ENCODE results near the gene CDK15.

The CDK15 gene

DNA sequence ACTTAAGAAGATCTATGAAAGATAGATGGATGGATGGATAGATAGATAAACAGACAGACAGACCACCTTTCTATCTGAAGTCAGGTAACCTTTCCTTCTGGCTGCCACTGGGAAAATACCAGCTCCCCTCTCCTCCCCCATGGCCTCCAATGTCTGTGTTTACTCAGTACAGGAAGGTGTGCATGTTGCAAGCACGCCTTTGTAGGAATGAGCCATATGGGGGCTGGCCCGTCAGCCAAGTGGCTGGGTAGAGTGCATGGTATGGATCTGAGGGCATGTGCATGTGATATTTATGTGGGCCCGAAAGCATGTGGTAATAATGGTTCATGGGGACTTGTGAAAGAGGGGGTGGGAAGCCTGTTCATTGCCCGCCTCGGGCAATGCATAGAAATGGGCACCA, 118.1 kb downstream of the CDK15 start:
- no peaks in the 10 kb centered on the region for H3K9me3 ChIP-seq (ENCODE audit: control insufficient read depth in 2 of 2, low read length in 2 of 2)
- no peaks in the 10 kb centered on the region for H3K4me1 ChIP-seq (ENCODE audit: control insufficient read depth, insufficient read depth, low read length)
- H3K27ac ChIP-seq (ENCODE audit: low read length), result no peak overlapping the region
- no peak overlapping the region for H3K4me3 ChIP-seq (ENCODE audit: low read length in 2 of 2)
- no peaks in the 10 kb centered on the region for H3K27me3 ChIP-seq (ENCODE audit: control insufficient read depth in 1 of 2, insufficient read depth in 2 of 2, low read length in 2 of 2)
- no peak overlapping the region for H3K9ac ChIP-seq (ENCODE audit: low read length in 2 of 2)
- H3K36me3 ChIP-seq (ENCODE audit: control insufficient read depth in 2 of 2, insufficient read depth in 2 of 2, low read length in 2 of 2), result no peaks in the 10 kb centered on the region

DNA sequence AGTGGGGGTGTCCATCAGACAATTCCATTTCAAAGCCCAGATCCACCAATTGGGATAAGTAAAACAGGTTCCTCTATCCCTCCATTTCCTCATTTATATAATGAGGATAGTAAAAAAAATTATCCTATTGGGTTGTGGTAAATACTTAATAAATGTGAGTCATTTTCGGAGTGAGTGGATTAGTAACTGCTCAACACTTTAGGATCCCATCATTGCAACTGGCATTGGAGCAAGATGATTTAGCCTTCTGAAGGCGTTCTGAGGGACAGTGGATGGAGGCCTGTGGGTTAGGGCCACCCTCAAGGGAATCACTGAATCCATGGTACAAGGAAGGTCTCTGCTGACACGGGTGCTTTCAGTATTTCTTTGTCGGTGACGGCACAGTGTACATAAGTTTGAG, 118.7 kb downstream of the CDK15 start:
- H3K4me1 ChIP-seq (ENCODE audit: control insufficient read depth, insufficient read depth, low read length), result no peaks in the 10 kb centered on the region
- no peak overlapping the region for H3K4me3 ChIP-seq (ENCODE audit: low read length in 2 of 2)
- no peak overlapping the region for H3K9ac ChIP-seq (ENCODE audit: low read length in 2 of 2)
- no peaks in the 10 kb centered on the region for H3K36me3 ChIP-seq (ENCODE audit: control insufficient read depth in 2 of 2, insufficient read depth in 2 of 2, low read length in 2 of 2)
- H3K9me3 ChIP-seq (ENCODE audit: control insufficient read depth in 2 of 2, low read length in 2 of 2), result no peaks in the 10 kb centered on the region
- H3K27ac ChIP-seq (ENCODE audit: low read length), result no peak overlapping the region
- no peaks in the 10 kb centered on the region for H3K27me3 ChIP-seq (ENCODE audit: control insufficient read depth in 1 of 2, insufficient read depth in 2 of 2, low read length in 2 of 2)

DNA sequence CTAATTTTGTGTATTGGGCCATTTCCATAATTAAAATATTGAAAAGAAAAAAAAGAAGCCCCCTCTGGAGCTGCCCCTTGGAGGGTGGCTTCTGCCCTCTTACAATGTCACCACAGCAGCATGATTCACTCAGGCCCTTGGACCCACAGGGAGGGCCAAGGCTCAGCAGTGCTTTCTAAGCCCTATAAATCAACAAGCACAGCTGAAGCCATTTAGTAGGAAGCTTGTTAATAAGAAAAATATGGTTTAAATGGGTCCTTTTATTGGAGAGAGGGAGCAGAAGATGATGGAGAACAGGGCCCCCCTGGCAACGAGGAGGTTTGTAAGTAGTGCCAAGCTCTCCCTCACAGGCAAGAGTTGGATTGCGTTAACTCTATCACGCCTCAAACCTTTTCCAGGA, 119.7 kb downstream of the CDK15 start:
- H3K9me3 ChIP-seq (ENCODE audit: control insufficient read depth in 2 of 2, low read length in 2 of 2), result no peaks in the 10 kb centered on the region
- H3K9ac ChIP-seq (ENCODE audit: low read length in 2 of 2), result no peak overlapping the region
- no peak overlapping the region for H3K4me3 ChIP-seq (ENCODE audit: low read length in 2 of 2)
- H3K27me3 ChIP-seq (ENCODE audit: control insufficient read depth in 1 of 2, insufficient read depth in 2 of 2, low read length in 2 of 2), result no peaks in the 10 kb centered on the region
- no peaks in the 10 kb centered on the region for H3K36me3 ChIP-seq (ENCODE audit: control insufficient read depth in 2 of 2, insufficient read depth in 2 of 2, low read length in 2 of 2)
- H3K4me1 ChIP-seq (ENCODE audit: control insufficient read depth, insufficient read depth, low read length), result no peaks in the 10 kb centered on the region
- H3K27ac ChIP-seq (ENCODE audit: low read length), result no peak overlapping the region

GRCh38 chr2:201928363-201928762, 122.0 kb downstream of the CDK15 start:
- Histone ChIP-seq H3K4me3 (ENCODE audit: low read length in 2 of 2) (no peak overlapping the region), H3K9ac (ENCODE audit: low read length in 2 of 2) (no peak overlapping the region), H3K4me1 (ENCODE audit: control insufficient read depth, insufficient read depth, low read length) (no peaks in the 10 kb centered on the region), H3K9me3 (ENCODE audit: control insufficient read depth in 2 of 2, low read length in 2 of 2) (no peaks in the 10 kb centered on the region), H3K27me3 (ENCODE audit: control insufficient read depth in 1 of 2, insufficient read depth in 2 of 2, low read length in 2 of 2) (no peaks in the 10 kb centered on the region), H3K36me3 (ENCODE audit: control insufficient read depth in 2 of 2, insufficient read depth in 2 of 2, low read length in 2 of 2) (no peaks in the 10 kb centered on the region), H3K27ac (ENCODE audit: low read length) (no peak overlapping the region)

GRCh38 chr2:201929281-201930026, 123.1 kb downstream of the CDK15 start:
- H3K4me1 ChIP-seq (ENCODE audit: control insufficient read depth, insufficient read depth, low read length), result peaks cover 3% of the 10 kb centered on the region
- H3K9ac ChIP-seq (ENCODE audit: low read length in 2 of 2), result no peak overlapping the region
- H3K36me3 ChIP-seq (ENCODE audit: control insufficient read depth in 2 of 2, insufficient read depth in 2 of 2, low read length in 2 of 2), result no peaks in the 10 kb centered on the region
- H3K27ac ChIP-seq (ENCODE audit: low read length), result no peak overlapping the region
- H3K9me3 ChIP-seq (ENCODE audit: control insufficient read depth in 2 of 2, low read length in 2 of 2), result no peaks in the 10 kb centered on the region
- H3K4me3 ChIP-seq (ENCODE audit: low read length in 2 of 2), result no peak overlapping the region
- no peaks in the 10 kb centered on the region for H3K27me3 ChIP-seq (ENCODE audit: control insufficient read depth in 1 of 2, insufficient read depth in 2 of 2, low read length in 2 of 2)

DNA sequence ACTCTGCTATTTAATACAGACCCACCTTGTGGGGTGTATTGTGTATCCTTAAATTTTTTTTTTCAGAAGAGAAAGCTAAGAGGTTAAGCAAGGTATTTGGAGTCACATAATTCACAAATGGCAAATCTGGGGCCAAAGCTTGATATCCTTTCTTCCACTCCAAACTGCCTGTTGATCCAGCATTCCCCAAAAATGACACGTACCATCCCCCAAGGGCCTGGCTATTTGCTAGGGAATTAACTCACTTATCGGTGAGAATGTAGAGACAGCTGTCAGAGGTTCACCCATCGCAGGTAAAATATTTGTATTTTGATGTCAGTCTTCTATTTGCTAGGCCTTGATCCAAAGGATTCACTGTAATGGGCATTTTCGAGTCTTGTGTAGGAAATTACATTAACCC, 123.7 kb downstream of the CDK15 start:
- Histone ChIP-seq H3K27me3 (ENCODE audit: control insufficient read depth in 1 of 2, insufficient read depth in 2 of 2, low read length in 2 of 2) (no peaks in the 10 kb centered on the region), H3K36me3 (ENCODE audit: control insufficient read depth in 2 of 2, insufficient read depth in 2 of 2, low read length in 2 of 2) (no peaks in the 10 kb centered on the region), H3K4me3 (ENCODE audit: low read length in 2 of 2) (no peak overlapping the region), H3K4me1 (ENCODE audit: control insufficient read depth, insufficient read depth, low read length) (peaks cover 3% of the 10 kb centered on the region), H3K9ac (ENCODE audit: low read length in 2 of 2) (no peak overlapping the region), H3K27ac (ENCODE audit: low read length) (no peak overlapping the region), H3K9me3 (ENCODE audit: control insufficient read depth in 2 of 2, low read length in 2 of 2) (peaks cover 0 to under 1% of the 10 kb centered on the region in 2 donors)

DNA sequence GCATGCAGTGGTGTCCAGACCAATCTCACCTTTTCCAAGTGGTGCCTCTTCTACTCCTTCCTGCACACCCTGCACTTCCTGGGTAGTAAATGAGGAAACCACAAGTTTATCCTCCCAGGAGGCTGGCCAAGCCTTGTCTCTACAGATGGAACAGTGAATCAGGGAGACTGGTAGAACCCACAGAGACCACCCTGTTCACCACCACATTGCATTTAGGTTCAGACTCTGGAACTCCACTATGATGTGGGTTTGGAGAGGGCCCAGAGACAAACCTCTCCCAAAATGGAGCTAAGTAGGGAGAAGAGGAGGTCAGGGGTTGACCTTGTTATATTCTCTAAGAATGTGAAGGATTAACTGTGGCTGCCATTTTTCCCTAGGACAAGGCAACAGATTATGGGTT, 124.5 kb downstream of the CDK15 start:
- Histone ChIP-seq H3K9me3 (ENCODE audit: control insufficient read depth in 2 of 2, low read length in 2 of 2) (peaks cover 3 to 6% of the 10 kb centered on the region in 2 donors), H3K27ac (ENCODE audit: low read length) (no peak overlapping the region), H3K9ac (ENCODE audit: low read length in 2 of 2) (no peak overlapping the region), H3K27me3 (ENCODE audit: control insufficient read depth in 1 of 2, insufficient read depth in 2 of 2, low read length in 2 of 2) (no peaks in the 10 kb centered on the region), H3K36me3 (ENCODE audit: control insufficient read depth in 2 of 2, insufficient read depth in 2 of 2, low read length in 2 of 2) (no peaks in the 10 kb centered on the region), H3K4me1 (ENCODE audit: control insufficient read depth, insufficient read depth, low read length) (peaks cover 3% of the 10 kb centered on the region), H3K4me3 (ENCODE audit: low read length in 2 of 2) (no peak overlapping the region)

GRCh38 chr2:201931475-201931874, 125.1 kb downstream of the CDK15 start:
- Histone ChIP-seq H3K4me3 (ENCODE audit: low read length in 2 of 2) (no peak overlapping the region), H3K27ac (ENCODE audit: low read length) (no peak overlapping the region), H3K9ac (ENCODE audit: low read length in 2 of 2) (no peak overlapping the region), H3K9me3 (ENCODE audit: control insufficient read depth in 2 of 2, low read length in 2 of 2) (peaks cover 3 to 6% of the 10 kb centered on the region in 2 donors), H3K4me1 (ENCODE audit: control insufficient read depth, insufficient read depth, low read length) (peaks cover 3% of the 10 kb centered on the region), H3K27me3 (ENCODE audit: control insufficient read depth in 1 of 2, insufficient read depth in 2 of 2, low read length in 2 of 2) (no peaks in the 10 kb centered on the region), H3K36me3 (ENCODE audit: control insufficient read depth in 2 of 2, insufficient read depth in 2 of 2, low read length in 2 of 2) (no peaks in the 10 kb centered on the region)

DNA sequence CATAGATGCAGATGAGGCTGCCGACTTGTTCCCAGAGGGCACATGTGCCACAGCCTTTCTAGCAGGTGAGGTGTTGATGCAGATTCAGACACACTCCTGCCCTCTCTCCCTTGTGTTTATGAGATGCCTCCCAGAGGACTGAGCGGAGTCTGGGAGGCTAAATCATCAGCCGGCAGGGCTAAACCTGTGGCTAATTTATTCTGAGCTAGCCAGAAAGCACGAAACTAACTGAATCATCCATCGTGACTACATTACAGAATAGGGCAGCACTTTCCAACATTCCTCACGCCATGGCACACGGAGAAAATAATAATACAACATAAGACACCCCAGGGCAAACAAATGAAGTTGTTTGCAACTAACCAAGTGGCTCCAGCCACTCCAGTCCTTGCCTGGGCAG, 125.6 kb downstream of the CDK15 start:
- peaks cover 3 to 6% of the 10 kb centered on the region in 2 donors for H3K9me3 ChIP-seq (ENCODE audit: control insufficient read depth in 2 of 2, low read length in 2 of 2)

GRCh38 chr2:201932511-201932910, 126.2 kb downstream of the CDK15 start:
- H3K36me3 ChIP-seq (ENCODE audit: control insufficient read depth in 2 of 2, insufficient read depth in 2 of 2, low read length in 2 of 2), result no peaks in the 10 kb centered on the region
- H3K4me3 ChIP-seq (ENCODE audit: low read length in 2 of 2), result no peak overlapping the region
- no peak overlapping the region for H3K9ac ChIP-seq (ENCODE audit: low read length in 2 of 2)
- H3K9me3 ChIP-seq (ENCODE audit: control insufficient read depth in 2 of 2, low read length in 2 of 2), result peaks cover 3 to 6% of the 10 kb centered on the region in 2 donors
- H3K4me1 ChIP-seq (ENCODE audit: control insufficient read depth, insufficient read depth, low read length), result peaks cover 3% of the 10 kb centered on the region
- no peak overlapping the region for H3K27ac ChIP-seq (ENCODE audit: low read length)
- no peaks in the 10 kb centered on the region for H3K27me3 ChIP-seq (ENCODE audit: control insufficient read depth in 1 of 2, insufficient read depth in 2 of 2, low read length in 2 of 2)

More for the DNA sequence above, 125.6 kb downstream of the CDK15 start:
- Histone ChIP-seq H3K27me3 (ENCODE audit: control insufficient read depth in 1 of 2, insufficient read depth in 2 of 2, low read length in 2 of 2) (no peaks in the 10 kb centered on the region), H3K27ac (ENCODE audit: low read length) (no peak overlapping the region), H3K4me1 (ENCODE audit: control insufficient read depth, insufficient read depth, low read length) (peaks cover 3% of the 10 kb centered on the region), H3K36me3 (ENCODE audit: control insufficient read depth in 2 of 2, insufficient read depth in 2 of 2, low read length in 2 of 2) (no peaks in the 10 kb centered on the region), H3K9ac (ENCODE audit: low read length in 2 of 2) (no peak overlapping the region), H3K4me3 (ENCODE audit: low read length in 2 of 2) (no peak overlapping the region)

- peaks cover 3 to 6% of the 10 kb centered on the region in 2 donors for H3K9me3 ChIP-seq (ENCODE audit: control insufficient read depth in 2 of 2, low read length in 2 of 2)
- peaks cover 3% of the 10 kb centered on the region for H3K4me1 ChIP-seq (ENCODE audit: control insufficient read depth, insufficient read depth, low read length)
- no peak overlapping the region for H3K27ac ChIP-seq (ENCODE audit: low read length)
Observed at GRCh38 chr2:201933792-201934237, 127.5 kb downstream of the CDK15 start.

More at GRCh38 chr2:201933792-201934237, 127.5 kb downstream of the CDK15 start:
- H3K36me3 ChIP-seq (ENCODE audit: control insufficient read depth in 2 of 2, insufficient read depth in 2 of 2, low read length in 2 of 2), result no peaks in the 10 kb centered on the region
- H3K4me3 ChIP-seq (ENCODE audit: low read length in 2 of 2), result peak overlapping the region in 1 of 2 donors; percentile 35
- H3K27me3 ChIP-seq (ENCODE audit: control insufficient read depth in 1 of 2, insufficient read depth in 2 of 2, low read length in 2 of 2), result no peaks in the 10 kb centered on the region
- H3K9ac ChIP-seq (ENCODE audit: low read length in 2 of 2), result no peak overlapping the region
